NCI-H1930 (cell line): ENCODE results near the gene KASH5.
A peak's percentile ranks its signal among the peaks of the same experiment; 100 is the strongest.

ENCODE experiments used
- DNase-seq, 2 experiments: peaks; one replicate each; lab custom pipeline; 2025; lab: John Stamatoyannopoulos, UW

The KASH5 gene, protein sequence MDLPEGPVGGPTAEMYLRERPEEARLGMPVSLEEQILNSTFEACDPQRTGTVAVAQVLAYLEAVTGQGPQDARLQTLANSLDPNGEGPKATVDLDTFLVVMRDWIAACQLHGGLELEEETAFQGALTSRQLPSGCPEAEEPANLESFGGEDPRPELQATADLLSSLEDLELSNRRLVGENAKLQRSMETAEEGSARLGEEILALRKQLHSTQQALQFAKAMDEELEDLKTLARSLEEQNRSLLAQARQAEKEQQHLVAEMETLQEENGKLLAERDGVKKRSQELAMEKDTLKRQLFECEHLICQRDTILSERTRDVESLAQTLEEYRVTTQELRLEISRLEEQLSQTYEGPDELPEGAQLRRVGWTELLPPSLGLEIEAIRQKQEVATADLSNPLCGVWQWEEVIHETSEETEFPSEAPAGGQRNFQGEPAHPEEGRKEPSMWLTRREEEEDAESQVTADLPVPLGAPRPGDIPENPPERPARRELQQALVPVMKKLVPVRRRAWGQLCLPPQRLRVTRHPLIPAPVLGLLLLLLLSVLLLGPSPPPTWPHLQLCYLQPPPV

DNA sequence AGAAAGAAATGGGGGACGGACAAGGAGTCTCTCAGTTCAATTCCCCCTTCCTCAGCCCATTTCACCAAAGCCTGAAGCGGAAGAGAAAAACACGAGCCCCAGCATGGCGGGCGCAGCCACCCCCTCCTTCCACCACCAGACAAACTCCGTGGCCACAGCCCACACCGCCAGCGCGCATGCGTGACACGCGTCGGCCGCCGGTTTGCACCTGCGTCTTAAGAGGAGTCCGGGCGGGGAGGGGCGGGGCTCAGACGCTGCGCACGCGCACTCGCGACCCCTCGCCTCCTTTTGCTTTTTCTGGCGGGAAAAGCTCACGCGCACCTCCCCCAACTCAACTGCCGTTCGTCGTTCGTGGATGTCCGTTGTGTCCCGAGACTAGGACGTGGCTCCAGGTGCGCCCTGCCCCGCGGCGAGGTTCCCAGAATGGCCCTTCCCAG is at the start of gene KASH5:
KASH5 (plus strand) TSS at position 314 of the 437 bp plus-strand sequence. CDS start 2,635 bp downstream, outside the sequence.
- peak; percentile 86 to 89 for DNase-seq

DNA sequence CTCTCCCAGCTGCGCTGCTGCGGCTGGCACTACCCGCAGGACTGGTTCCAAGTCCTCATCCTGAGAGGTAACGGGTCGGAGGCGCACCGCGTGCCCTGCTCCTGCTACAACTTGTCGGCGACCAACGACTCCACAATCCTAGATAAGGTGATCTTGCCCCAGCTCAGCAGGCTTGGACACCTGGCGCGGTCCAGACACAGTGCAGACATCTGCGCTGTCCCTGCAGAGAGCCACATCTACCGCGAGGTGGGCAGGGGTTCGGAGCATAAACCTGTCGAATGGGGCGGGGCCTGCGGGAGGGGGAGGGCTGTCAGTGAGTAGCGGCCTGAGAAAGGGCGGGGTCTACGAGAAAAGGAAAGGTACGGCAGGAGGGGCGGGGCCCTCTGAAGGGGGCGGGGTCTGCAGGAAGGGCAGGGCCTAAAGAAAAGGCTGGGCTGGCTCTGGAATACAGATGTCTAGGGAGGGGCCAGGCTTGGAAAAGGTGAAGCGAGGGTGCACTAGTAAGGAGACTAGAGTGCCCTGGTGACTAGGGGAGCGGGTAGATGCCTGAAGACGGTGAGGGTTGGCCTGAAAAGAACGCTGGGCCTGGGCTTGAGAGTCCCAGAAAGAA is 49.3 kb upstream of the KASH5 start:
- DNase-seq, result peak; percentile 50 to 58

DNA sequence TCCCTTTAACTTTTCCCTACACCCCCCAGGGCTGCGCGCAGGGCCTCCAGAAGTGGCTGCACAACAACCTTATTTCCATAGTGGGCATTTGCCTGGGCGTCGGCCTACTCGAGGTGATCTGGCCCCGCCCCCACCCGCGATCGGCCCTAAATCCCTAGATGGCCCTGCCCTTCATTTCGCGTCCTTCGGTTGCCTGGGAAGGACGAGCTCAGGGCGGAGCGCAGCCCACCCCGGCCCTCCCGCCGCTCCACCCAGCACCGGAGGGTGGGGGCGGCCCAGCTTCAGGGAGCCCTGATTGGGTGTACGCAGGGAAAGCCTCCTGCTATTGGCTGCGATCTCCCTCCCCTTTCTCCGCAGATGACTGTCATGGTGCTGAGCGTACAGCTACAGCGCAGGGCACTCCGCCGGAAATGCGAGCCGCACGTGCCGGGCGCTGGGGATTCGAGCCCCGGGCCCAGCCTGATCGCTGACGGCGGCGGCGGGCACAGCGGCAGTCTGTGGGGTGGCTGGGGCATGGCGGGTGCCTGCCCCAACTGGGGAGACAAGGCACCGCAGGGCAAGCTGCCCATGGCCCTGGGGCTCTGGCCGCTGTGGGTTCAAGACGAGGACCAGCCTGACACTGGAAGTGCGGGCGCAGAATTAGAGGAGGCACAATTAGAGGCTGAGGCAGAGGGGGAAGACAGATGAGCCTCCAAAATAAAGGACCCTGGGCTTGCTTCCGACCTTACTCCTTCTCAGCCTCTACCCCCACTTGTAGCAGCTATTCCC is 48.6 kb upstream of the KASH5 start:
- DNase-seq, result peak; percentile 87 to 91

DNA sequence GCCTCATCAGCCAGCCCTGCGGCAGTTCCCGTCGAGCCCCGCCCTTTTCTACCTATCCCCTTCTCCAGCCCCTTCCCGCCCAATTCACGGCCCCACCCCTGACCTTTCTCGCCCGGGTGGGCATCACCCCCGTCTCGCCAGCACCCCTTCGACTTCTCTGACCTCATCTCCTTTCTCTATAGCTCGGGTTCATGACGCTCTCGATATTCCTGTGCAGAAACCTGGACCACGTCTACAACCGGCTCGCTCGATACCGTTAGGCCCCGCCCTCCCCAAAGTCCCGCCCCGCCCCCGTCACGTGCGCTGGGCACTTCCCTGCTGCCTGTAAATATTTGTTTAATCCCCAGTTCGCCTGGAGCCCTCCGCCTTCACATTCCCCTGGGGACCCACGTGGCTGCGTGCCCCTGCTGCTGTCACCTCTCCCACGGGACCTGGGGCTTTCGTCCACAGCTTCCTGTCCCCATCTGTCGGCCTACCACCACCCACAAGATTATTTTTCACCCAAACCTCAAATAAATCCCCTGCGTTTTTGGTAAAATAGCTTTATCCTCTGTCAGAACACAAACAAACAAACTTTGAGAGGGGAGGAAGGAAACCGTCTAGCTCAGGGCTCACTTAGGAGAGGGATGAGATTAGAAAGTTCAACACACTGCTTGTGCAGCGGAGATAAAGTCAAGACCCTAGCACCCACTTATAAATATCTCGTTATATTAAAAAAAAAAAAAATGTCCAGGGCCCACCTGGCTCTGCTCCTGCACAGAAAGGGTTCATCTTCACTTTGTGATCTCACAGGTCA is 47.8 kb upstream of the KASH5 start:
- DNase-seq, result peak in 1 of 2 experiments; percentile 31

DNA sequence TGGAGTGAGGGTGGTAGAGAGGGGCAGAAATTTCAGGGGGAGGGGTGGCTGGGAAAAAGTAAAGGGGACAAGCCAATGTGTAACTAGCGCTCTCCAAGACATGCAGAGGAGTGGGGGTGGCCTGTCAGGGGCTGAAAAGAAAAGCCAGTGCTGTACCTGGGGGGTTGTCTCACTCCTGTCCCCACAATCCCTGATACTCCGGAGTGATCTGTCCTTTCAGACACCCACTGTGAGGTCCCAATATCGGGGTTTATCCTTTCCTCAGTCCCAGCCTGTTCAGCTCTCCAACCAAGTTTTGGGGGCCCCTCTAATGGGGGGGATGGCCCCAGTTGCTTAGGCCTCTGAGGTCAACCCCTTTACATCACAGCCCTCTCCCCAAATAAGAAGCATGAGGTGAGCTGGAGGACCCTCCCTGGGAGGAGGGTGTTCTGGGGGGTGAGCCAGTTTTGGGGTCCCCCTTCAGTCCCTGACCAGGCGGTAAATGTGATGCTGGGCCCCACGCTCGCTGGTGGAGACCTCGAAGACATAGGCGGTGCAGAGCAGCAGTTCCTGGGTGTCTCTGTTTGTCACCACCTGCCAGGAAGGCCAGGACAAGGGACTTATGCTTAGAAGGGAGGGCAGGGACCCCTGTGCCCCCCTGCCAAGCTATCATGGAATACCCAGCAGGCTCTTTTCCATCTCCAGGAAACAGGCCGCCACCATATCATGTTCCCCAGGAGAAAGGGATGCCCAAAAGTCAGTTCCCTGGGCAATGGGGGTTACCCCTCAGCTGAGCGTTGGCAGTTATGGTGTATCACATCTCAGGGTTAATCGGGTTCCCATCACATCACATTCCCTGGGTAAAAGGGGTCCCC is 47.0 kb upstream of the KASH5 start:
- no peak for DNase-seq

DNA sequence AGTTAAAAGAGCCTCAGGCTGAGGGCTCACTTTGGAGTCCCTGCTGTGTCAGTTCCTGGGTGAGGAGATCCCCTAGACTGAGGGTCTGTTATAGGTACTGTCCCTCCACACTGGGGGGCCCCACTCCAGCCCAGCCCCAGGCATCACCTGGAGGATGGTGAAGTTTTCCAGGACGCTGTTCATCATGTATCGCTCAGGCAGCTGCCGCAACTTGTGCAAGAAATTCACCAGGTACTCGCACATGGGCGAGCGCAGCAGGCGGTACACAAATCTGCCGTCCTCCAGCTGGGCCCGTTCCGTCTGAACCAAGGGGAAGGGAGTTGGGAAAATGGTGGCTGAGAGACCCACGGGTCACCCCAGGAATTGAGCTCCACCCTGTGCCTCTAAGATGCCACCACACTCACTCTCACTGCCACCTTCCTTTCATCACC is 45.7 kb upstream of the KASH5 start:
- no peak for DNase-seq

DNA sequence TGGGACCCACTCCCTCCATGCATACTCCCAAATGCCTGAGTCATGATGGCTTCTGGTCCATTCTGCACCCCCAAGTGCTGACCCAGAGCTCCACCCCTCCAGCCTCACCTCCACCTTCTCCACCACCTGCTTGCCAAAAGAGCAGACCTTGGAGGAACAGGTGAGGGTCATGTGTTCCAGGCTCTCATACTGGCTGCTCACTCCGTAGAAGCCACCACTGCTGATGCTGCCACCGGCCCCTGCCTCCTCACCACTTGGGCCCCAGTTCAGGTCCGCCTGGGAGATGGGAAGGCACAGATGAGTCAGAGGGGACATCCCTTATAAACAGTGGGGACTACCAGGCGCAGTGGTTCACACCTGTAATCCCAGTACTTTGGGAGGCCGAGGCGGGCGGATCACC is 44.9 kb upstream of the KASH5 start:
- DNase-seq, result no peak

DNA sequence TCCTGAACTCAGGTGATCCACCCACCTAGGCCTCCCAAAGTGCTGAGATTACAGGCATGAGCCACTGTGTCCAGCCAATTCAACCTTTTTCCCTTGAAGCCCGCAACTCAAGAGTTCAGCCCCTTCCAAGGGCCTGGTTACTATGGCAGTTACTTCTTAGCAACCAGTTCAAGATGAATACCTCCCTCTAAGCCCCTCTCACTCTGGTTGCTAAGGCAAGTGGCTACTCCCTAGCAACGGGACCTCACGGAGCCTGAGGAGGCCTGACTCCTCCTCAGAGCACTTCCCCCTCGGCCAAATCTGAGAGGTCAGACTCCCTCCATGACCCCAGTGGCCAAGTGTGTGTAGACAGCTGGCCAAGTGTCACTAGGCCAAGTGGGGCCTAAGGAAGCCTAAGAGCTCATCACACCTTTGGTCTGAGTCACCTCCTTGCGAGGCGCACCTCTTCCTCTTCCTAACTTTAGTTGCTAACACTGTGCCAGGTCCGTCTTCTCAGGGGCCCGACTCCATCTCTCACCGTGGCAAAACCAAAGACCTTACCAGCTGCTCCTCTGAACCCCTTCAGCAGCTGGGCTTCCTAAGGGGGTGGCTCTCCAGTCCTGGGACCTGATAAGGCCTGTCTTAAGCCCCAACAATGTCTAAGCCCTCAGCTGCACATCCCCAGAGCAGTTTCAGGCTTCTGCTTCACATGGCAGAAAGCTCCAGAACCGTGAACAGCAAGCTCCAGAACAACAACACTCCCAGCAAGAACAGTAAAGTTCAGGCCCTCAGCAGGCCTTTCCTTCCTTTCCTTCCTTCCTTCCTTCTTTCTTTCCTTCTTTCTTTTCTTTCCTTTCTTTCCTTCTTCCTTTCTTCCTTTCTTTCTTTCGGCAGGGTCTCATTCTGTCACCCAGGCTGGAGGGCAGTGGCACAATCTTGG is 43.3 kb upstream of the KASH5 start:
- no peak for DNase-seq

DNA sequence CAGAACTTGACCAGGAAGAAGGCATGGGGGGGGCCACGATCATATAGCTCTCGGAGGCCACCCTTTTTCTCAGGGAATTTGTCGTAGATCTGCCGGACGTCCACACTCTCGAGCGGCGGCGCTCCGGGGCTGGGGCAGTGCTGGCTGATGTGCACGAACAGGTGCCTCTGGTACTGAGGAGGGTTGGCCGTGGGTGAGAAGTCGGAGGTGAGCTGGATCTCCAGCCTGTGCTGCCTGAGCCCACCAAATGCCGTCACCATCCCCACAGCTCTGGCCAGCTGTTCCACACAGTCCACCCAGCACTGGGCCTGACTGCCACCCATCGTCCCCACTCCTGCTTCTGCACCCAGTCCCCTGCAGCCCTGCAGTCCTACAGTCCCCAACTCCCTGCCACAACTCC is 40.9 kb upstream of the KASH5 start:
- DNase-seq, result no peak

DNA sequence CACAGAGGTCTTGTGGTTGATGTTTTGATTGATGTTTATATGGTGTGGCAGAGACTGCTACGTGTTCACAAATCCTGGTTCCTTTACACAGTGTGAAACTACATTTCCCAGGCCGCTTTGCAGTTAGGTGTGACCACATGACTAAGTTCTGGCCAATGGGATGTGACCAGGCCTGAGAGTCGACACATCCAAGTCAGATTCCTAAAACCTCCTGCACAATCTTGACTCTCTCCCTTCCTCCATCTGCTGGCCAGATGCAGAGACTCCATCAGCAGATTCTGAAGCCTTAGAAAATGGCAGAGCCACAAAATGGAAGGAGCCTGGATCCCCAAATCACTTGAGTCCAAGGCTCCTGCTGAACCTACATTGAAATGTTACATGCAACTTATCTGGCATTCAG is 40.2 kb upstream of the KASH5 start:
- peak; percentile 30 to 41 for DNase-seq

DNA sequence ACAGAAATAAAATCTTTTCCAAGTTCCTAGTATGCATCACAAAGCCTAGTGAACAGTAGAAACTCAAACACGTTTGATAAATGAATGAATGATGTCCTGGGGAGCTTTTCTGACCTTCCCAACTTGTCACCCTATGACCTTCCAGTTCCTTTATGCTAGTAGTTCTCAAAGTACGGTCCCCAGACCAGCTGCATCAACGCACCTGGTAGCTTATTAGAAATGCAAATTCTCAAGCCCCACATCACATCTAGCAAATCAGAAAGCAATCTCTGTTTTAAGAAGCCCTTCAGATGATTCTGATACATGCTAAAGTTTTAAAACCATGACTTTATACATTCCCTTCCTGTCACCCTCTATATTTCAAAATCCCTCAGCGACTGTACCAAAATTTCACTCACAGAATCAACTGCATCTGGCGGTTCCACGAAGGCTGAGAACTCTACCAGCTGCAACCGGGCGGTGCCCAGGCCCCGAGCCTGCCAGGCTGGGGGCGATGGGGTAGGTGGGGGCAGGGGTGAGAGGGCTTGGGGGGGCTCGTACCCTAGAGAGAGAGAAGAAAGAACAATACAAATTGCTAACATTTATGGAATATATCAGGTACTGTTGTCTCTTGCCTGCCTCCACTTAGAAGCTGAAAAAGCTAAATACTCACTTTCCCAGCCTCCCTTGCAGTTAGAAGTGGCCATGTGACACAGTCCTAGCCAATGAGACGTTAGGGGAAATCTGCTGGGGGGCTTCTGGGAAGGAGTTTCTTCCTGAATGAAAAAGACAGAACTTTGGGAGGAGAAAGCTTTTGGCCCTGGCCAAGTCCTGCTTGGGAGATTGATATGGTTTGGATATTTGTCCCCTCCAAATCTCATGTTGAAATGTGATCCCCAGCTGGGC is 39.5 kb upstream of the KASH5 start:
- DNase-seq, result no peak

DNA sequence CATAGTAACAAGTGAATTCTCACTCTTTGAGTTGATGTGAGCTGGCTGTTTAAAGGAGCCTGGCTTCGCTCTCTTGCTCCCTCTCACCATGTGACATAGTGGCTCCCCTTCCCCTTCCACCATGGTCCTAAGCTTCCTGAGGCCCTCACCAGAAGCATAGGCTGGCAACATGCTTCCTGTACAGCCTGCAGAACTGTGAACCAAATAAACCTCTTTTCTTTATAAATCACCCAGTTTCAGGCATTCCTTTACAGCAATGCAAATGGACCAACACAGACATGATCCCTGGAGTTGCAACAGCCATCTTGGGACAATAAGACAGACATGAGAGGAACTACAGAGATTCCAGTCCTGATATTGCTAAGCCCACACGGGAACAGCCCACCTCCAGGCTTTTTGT is 38.5 kb upstream of the KASH5 start:
- DNase-seq, result no peak

DNA sequence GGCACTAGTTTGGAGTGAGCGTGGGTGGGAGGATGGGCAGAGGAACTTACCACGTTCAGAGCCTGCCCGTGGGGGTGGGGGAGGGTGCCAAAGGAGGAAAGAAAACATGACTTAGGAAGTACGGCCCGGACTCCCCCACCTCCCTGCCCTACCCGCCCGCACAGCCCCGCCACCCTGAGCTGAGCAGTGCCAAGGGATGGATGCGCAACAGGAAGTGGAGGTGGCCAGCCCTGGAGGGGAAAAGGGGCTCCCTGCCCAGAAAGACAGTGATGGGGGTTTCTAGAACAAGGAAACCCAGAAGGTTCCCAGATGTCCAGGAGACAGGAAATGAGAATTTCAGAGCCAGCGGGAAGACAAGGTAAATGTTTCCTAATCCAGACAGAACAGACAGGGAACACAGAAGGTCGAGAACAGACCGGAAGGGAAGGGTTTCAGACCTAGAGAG is 32.1 kb upstream of the KASH5 start:
- DNase-seq, result no peak

DNA sequence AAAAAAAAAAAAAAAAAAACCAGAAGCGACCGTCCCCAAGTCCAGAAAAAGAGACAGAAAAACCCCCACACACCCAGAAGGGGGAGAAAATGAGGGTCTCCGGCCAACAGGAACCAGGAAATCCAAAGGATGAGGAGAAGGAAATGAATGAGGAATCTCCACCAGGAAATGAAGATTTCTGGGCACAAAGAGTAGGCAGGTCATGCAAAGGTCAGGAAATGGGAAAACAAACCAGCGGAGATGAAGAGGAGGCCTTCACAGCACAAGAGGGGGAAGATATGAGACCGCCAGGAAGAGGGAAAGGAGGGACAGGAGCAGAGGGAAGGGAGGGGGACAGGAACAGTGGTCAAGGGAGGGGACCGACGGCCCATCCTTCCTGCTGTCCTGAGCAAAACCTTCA is 31.7 kb upstream of the KASH5 start:
- no peak for DNase-seq

DNA sequence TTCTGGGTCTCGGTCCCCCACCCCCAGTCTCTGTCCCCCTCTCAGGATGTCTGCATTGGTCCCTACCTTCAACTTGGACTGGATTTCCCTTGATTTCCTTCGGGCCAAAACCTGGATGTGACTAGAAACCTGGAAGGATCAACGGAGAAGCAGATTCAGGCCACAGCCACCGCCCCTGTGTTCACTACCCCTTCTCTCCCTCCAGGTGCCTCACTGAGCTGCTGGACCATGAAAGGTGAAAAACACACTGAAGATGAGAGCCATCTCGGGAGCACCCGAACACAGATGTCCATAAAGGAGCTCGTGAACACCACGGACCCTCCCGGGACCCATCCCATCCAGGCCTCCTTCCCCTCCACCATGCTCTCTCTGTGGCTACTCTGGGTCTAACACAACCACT is 30.9 kb upstream of the KASH5 start:
- DNase-seq, result no peak

DNA sequence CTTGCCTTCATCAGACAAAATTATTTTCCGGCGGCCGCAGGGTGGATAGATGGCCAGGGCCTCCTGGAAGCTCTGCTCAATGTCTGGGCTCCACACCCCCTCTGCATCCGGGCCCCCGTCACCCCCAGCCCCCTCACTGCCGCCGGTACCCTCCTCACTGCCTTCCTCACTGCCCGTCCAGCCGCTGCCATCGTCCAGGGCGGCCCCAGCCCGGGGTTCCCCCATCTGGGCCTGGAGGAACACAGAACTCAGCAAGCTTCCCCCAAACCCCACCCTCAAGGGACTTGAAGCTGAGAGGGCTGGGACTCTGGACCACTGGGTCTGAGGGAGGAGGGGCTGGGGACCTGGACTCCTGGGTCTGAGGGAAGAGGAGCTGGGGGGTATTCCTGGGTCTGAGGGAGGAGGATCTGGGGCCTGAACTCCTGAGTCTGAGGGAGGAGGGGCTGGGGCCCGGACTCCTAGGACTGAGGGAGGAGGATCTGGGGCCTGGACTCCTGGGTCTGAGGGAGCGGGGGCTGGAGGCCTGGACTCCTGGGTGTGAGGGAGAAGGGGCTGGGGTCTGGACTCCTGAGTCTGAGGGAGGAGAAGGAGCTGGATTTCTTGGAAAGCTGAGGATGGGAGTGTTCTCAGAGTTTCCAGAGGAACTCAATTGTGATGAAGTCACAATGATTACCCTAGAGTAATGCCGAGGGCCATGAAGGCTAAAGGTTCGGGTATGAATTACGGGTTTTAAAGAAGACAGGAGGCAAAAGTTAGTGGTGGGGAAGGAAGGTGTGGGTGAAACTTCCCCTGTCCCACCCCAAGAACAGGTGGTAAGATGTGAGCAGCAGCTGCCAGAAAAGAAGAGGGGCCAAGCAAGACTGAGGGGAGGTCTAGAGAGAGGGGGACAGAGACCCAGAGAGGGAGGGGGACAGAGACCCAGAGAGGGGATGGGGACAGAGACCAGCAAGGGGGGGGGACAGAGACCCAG is 27.9 kb upstream of the KASH5 start:
- no peak for DNase-seq

DNA sequence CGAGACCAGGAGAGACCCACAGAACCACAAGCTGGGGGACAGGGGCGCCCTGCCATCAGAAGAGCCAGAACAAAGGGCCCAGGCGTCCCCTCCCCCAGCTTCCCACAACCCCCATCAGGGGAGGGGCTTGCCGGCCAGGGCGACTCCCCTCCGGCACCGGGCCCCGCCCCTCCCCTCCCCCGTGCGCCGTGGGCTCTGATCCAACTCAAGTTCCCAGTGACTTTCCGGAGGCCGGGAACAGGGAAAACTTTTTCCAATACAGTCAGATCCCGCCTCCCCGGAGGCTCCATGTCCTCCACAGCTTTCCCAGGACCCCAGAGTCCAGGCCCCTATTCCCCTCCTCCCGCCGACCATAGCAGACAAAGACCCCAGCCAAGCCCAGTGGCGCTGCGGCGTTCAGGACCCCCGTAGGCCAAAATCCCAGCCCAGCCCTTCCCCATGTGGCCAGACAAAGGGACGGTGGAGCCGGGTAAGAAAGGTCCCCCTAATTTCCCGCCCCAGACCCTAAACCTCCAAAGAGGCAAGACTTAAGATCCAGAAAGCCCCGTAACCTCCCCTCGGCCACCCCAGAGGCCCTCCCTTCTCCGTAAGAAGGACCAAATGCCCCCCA is 26.5 kb upstream of the KASH5 start:
- peak in 1 of 2 experiments; percentile 25 for DNase-seq
